ENCODE data around the gene GALT. TPM values are rescaled to one million over a fixed set of nuclear protein-coding genes. Genes with fewer than 3 reads are reported as not detected.
A peak's percentile ranks its signal among the peaks of the same experiment; 100 is the strongest.

The GALT gene
- total and polyA plus RNA-seq, 2 of the 13 experiments (the other 11 are each of a cell fraction or from before 2014, with no cell fraction given): 40.4 to 46.3 TPM

- no peak for TF ChIP-seq ZNF318 (CRISPR knock-in tag; IDR thresholded peaks at IDR 0.05)
- TF ChIP-seq FOXJ3 (CRISPR knock-in tag; IDR thresholded peaks at IDR 0.05; ENCODE audit: borderline replicate concordance): no peak
- peak; percentile 89 for TF ChIP-seq ZMYM4 (CRISPR knock-in tag; IDR thresholded peaks at IDR 0.05)
- peak; percentile 83 for TF ChIP-seq THAP11 (CRISPR knock-in tag; IDR thresholded peaks at IDR 0.05)
- no peak; the same call in 1 of the 2 replicates for TF ChIP-seq ZBED4 (CRISPR knock-in tag; IDR thresholded peaks at IDR 0.05; ENCODE audit: borderline replicate concordance)
- no peak for TF ChIP-seq TCF12 (IDR thresholded peaks at IDR 0.05)
- TF ChIP-seq TCF12 (CRISPR knock-in tag; IDR thresholded peaks at IDR 0.05): no peak
- no peak for TF ChIP-seq ZNF530 (CRISPR knock-in tag; IDR thresholded peaks at IDR 0.05; ENCODE audit: low read depth)
- TF ChIP-seq ZNF225 (CRISPR knock-in tag; IDR thresholded peaks at IDR 0.05): no peak; the same call in 1 of the 2 replicates
- TF ChIP-seq TAF1 (CRISPR knock-in tag; IDR thresholded peaks at IDR 0.05): peak; percentile 90
- TF ChIP-seq BATF2 (CRISPR knock-in tag; IDR thresholded peaks at IDR 0.05): no peak
- TF ChIP-seq ELF3 (CRISPR knock-in tag; IDR thresholded peaks at IDR 0.05): peak; percentile 48; the same call in 1 of the 2 replicates
- no peak for TF ChIP-seq KDM1A (CRISPR knock-in tag; IDR thresholded peaks at IDR 0.05)
- no peak; the same call in 1 of the 2 replicates for TF ChIP-seq NRL (CRISPR knock-in tag; IDR thresholded peaks at IDR 0.05; ENCODE audit: borderline replicate concordance)
- peak; percentile 59; the same call in 1 of the 2 replicates for TF ChIP-seq ZNF619 (CRISPR knock-in tag; IDR thresholded peaks at IDR 0.05)
- TF ChIP-seq EEA1 (CRISPR knock-in tag; IDR thresholded peaks at IDR 0.05; ENCODE audit: borderline replicate concordance): no peak; the same call in none of the 2 replicates
Observed at GRCh38 chr9:34637356-34638137, 8.9 kb upstream of the GALT start, which contains the start of gene SIGMAR1 (continued).

All from HepG2 (cell line).